HepG2 (cell line): Measurements from ENCODE around the gene SAMD13. TPM values are rescaled to one million over a fixed set of nuclear protein-coding genes. Genes with fewer than 3 reads are reported as not detected.

Experiments used
- ATAC-seq: fragments of 200-7000 bp; cut with Tn5 transposase; 3 replicates; pipeline ENCODE4 v1.9.1; 2020; ENCODE audit warnings: mild to moderate bottlenecking, moderate library complexity
- BruUV-seq: library from RNA; stranded (reverse); fragments of 400-500 nt; replicated peaks from 2 replicates; lab custom pipeline; 2021; lab: Mats Ljungman, UMichigan
- CTCF ChIA-PET: fragments of 300-600 bp; formaldehyde crosslinking; extraction: SDS; loops from one replicate; lab custom pipeline; 2021; ENCODE audit warnings: low total read pairs, inconsistent platforms, low intra/inter-chr PET ratio; lab: Yijun Ruan, JAX
- POLR2A ChIA-PET: fragments of 350-600 bp; sonication (Branson Sonifier 250); formaldehyde crosslinking; loops from one replicate; lab custom pipeline; 2020; ENCODE audit warnings: antibody characterized with exemption, inconsistent platforms; lab: Yijun Ruan, JAX
- DNase-seq: peaks from one replicate; pipeline ENCODE4 v3.0.0-alpha.2; 2015; ENCODE audit warnings: low spot score
- FAIRE-seq: peaks from 3 replicates; lab custom pipeline; 2011; peaks lifted over from hg19 to GRCh38; lab: Jason Lieb, UNC
- H2AFZ ChIP-seq: one replicate; pipeline ENCODE4 v1.6.1; 2011; ENCODE audit warnings: low read length, inconsistent platforms
- H3K27ac ChIP-seq: fragments of 300-600 bp; 3 replicates; pipeline ENCODE4 v1.8.0; 2011; ENCODE audit warnings: mixed run types, mild to moderate bottlenecking, mixed read lengths, low read length, inconsistent platforms; ENCODE audit not compliant: insufficient read depth; ENCODE audit errors: extremely low read length
- H3K27me3 ChIP-seq, 2 experiments: fragments of 200-600 bp in 1 of 2; 2 replicates in 1 of 2; 3 replicates in 1 of 2; pipeline versions ENCODE4 v1.6.0 to v1.8.0; 2011; ENCODE audit warnings: low read length in 2 of 2, mild to moderate bottlenecking in 2 of 2, moderate library complexity in 2 of 2, inconsistent platforms in 1 of 2; ENCODE audit not compliant: insufficient read depth in 2 of 2, control insufficient read depth in 1 of 2
- H3K36me3 ChIP-seq, 2 experiments: fragments of 200-600 bp in 1 of 2; replicated peaks in 1 of 2; 2 replicates in 1 of 2; 3 replicates in 1 of 2; pipeline versions ENCODE4 v1.5.1 to v1.8.0; 2011; ENCODE audit warnings: low read length in 2 of 2, inconsistent platforms in 1 of 2; ENCODE audit not compliant: insufficient read depth in 2 of 2, control insufficient read depth in 1 of 2
- H3K4me1 ChIP-seq: 2 replicates; pipeline ENCODE4 v1.5.1; 2012; ENCODE audit warnings: low read length, inconsistent platforms; ENCODE audit not compliant: insufficient read depth
- H3K4me2 ChIP-seq: 2 replicates; pipeline ENCODE4 v1.6.0; 2011; ENCODE audit warnings: low read depth, low read length, inconsistent platforms
- H3K4me3 ChIP-seq, 3 experiments: fragments of 200-600 bp in 1 of 3; sonication (generic), shearing (Covaris generic) in 1 of 3; replicated peaks in 1 of 3; 2 replicates each; pipeline ENCODE4 v1.5.1; 2011 to 2016; ENCODE audit warnings: low read length in 3 of 3, inconsistent platforms in 2 of 3, low read depth in 2 of 3, mild to moderate bottlenecking in 2 of 3, control low read depth in 1 of 3, mixed read lengths in 1 of 3; ENCODE audit not compliant: insufficient read depth in 1 of 3
- H3K79me2 ChIP-seq: one replicate; pipeline ENCODE4 v1.6.1; 2011; ENCODE audit warnings: low read length, inconsistent platforms; ENCODE audit not compliant: insufficient read depth
- H3K9ac ChIP-seq: 2 replicates; pipeline ENCODE4 v1.6.0; 2011; ENCODE audit warnings: mild to moderate bottlenecking, low read depth, low read length, inconsistent platforms; ENCODE audit not compliant: insufficient read depth
- H3K9me3 ChIP-seq: 2 replicates; pipeline ENCODE4 v1.5.1; 2012; ENCODE audit warnings: mild to moderate bottlenecking, low read length
- H4K20me1 ChIP-seq: 2 replicates; pipeline ENCODE4 v1.6.0; 2011; ENCODE audit warnings: inconsistent platforms, mild to moderate bottlenecking, low read length, moderate library complexity; ENCODE audit not compliant: insufficient read depth
- ATF4 ChIP-seq, 2 experiments: fragments of 450-650 bp in 1 of 2; sonication (generic) in 1 of 2; formaldehyde crosslinking; IDR thresholded peaks; 2 replicates each; pipeline versions ENCODE4 v1.5.0 to v1.8.0; 2020 to 2022; ENCODE audit warnings: mild to moderate bottlenecking in 1 of 2, missing genetic modification reagents in 1 of 2
- FOXO4 ChIP-seq: sonication (generic); formaldehyde crosslinking; conservative IDR thresholded peaks from 2 replicates; pipeline ENCODE4 v1.8.1; 2023; ENCODE audit warnings: missing genetic modification reagents
- KDM5A ChIP-seq: fragments of 200-600 bp; sonication (generic); IDR thresholded peaks from 2 replicates; pipeline ENCODE4 v1.7.0; 2018; ENCODE audit warnings: antibody characterized with exemption, mild to moderate bottlenecking, low read length, borderline replicate concordance
- MIER2 ChIP-seq: IDR thresholded peaks from 2 replicates; pipeline ENCODE4 v1.6.1; 2016; ENCODE audit warnings: missing biosample characterization, missing genetic modification reagents
- SAP130 ChIP-seq: IDR thresholded peaks from 2 replicates; pipeline ENCODE4 v1.6.1; 2016; ENCODE audit warnings: low read depth
- SRSF4 ChIP-seq: fragments of 200-400 bp; formaldehyde crosslinking; IDR thresholded peaks from one replicate; pipeline ENCODE4 v1.6.1; 2018; ENCODE audit warnings: mild to moderate bottlenecking, low read depth, low read length, moderate library complexity; ENCODE audit not compliant: poor library complexity, severe bottlenecking
- TIGD3 ChIP-seq: sonication (generic); formaldehyde crosslinking; IDR thresholded peaks from 2 replicates; pipeline ENCODE4 v1.5.1; 2020; ENCODE audit warnings: mild to moderate bottlenecking, missing genetic modification reagents, borderline replicate concordance
- WGBS: methylation state at CpG from one replicate; pipeline ENCODE4 v1.1.6; 2017; ENCODE audit warnings: low lambda C conversion rate; 5-methylcytosine and 5-hydroxymethylcytosine counted together
- in situ Hi-C: cut with HindIII; loops from 2 replicates; pipeline ENCODE4 v1.10.0; 2017; ENCODE audit warnings: low pct_unique_long_range_greater_than_20kb; ENCODE audit not compliant: extremely low pct_ligation_motif_present
- intact Hi-C: fragments of 100-400 bp; cut with micrococcal nuclease; formaldehyde crosslinking; loops from one replicate; pipeline ENCODE4 v1.10.0; 2022; ENCODE audit not compliant: unreplicated experiment
- polyA plus RNA-seq, 8 experiments: library from polyadenylated mRNA; depleted of rRNA in 3 of 8; stranded (reverse) in 7 of 8; unstranded in 1 of 8; fragments of >200 nt; fragmentation: Illumina TruSeq in 4 of 8; extraction: Trizol in 4 of 8; gene quantifications; 2 replicates each; pipeline versions ENCODE4 v1.2.1 to v1.2.3, GENCODE V29; 2011 to 2016; ENCODE audit warnings: low read depth in 4 of 8, missing spikeins in 1 of 8, mixed read lengths in 1 of 8; ENCODE audit not compliant: insufficient read depth in 1 of 8
- total RNA-seq, 5 experiments: library from RNA; depleted of rRNA; stranded (reverse); fragments of >200 nt; fragmentation: Illumina TruSeq; extraction: Trizol; gene quantifications; 2 replicates each; pipeline ENCODE4 v1.2.3, GENCODE V29; 2016; ENCODE audit warnings: low read depth in 1 of 5

SAMD13 gene
- total and polyA plus RNA-seq, 2 of the 13 experiments (the other 11 are each of a cell fraction or from before 2014, with no cell fraction given), result 0.09 to 0.18 TPM

GRCh38 chr1:84307398-84307797 is 5.9 kb downstream of the SAMD13 start:
- Histone ChIP-seq H3K4me1 (no peaks in the 10 kb centered on the region), H4K20me1 (no peaks in the 10 kb centered on the region), H3K9me3 (no peaks in the 10 kb centered on the region), H3K36me3 (no peaks in the 10 kb centered on the region), H3K27ac (no peak overlapping the region), H3K9ac (no peak overlapping the region), H3K4me2 (no peak overlapping the region), H3K27me3 (0 out of 5 replicates have a peak, but pooled peaks cover 0 to 3% of the 10 kb centered on the region in 2 experiments), H3K79me2 (no peaks in the 10 kb centered on the region), H3K4me3 (no peak overlapping the region), H2AFZ (no peak overlapping the region)
- intact Hi-C loops, result no loop called here
- no peak for FAIRE-seq
- BruUV-seq, result no TSS peak
- no peak for ATAC-seq
- DNase-seq, result no peak
- 20% methylated on average over 2 of the region's 2 CpGs for WGBS
- CTCF ChIA-PET, result no interaction called here
- in situ Hi-C loops, result no loop called here
- TF ChIP-seq ATF4 (CRISPR knock-in tag; IDR thresholded peaks at IDR 0.05), result no peak
- no peak for TF ChIP-seq SRSF4
- no peak for TF ChIP-seq TIGD3 (CRISPR knock-in tag)
- no peak for TF ChIP-seq KDM5A
- TF ChIP-seq SAP130 (CRISPR knock-in tag), result no peak
- no peak for TF ChIP-seq MIER2 (CRISPR knock-in tag)
- TF ChIP-seq FOXO4 (CRISPR knock-in tag), result no peak
- POLR2A ChIA-PET, result no interaction called here
